PC-9 (cell line): Measurements from ENCODE around the gene AHSG. TPM values are rescaled to one million over a fixed set of nuclear protein-coding genes. Genes with fewer than 3 reads are reported as not detected.

Experiments used
- BruUV-seq: library from RNA; stranded (reverse); fragments of 400-500 nt; replicated peaks from 2 replicates; lab custom pipeline; 2021; lab: Mats Ljungman, UMichigan
- CTCF ChIA-PET: fragments of 300-600 bp; sonication (Branson Sonifier 250); formaldehyde crosslinking; loops from one replicate; lab custom pipeline; 2022; ENCODE audit warnings: antibody characterized with exemption; lab: Charles Lee
- POLR2A ChIA-PET: fragments of 300-600 bp; sonication (Branson Sonifier 250); formaldehyde crosslinking; loops from one replicate; lab custom pipeline; 2022; ENCODE audit warnings: antibody characterized with exemption; ENCODE audit not compliant: unreplicated experiment; lab: Charles Lee
- DNase-seq, 2 experiments: peaks; one replicate each; pipeline versions ENCODE4 v3.0.0 to v3.0.0-alpha.2; 2015 to 2022; ENCODE audit warnings: mixed read lengths in 1 of 2
- H2AFZ ChIP-seq: fragments of 200-600 bp; sonication (generic); 2 replicates; pipeline ENCODE4 v1.8.1; 2017; ENCODE audit warnings: antibody characterized with exemption
- H3F3A ChIP-seq: fragments of 200-600 bp; sonication (generic); 2 replicates; pipeline ENCODE4 v1.8.1; 2017; ENCODE audit warnings: antibody characterized with exemption, mild to moderate bottlenecking, low read depth; ENCODE audit not compliant: insufficient read depth
- H3K27ac ChIP-seq: fragments of 200-600 bp; sonication (generic); 2 replicates; pipeline ENCODE4 v1.6.1; 2016; ENCODE audit warnings: mixed run types
- H3K27me3 ChIP-seq: fragments of 200-600 bp; sonication (generic); 2 replicates; pipeline ENCODE4 v1.6.1; 2016; ENCODE audit warnings: low read depth, mixed run types; ENCODE audit not compliant: insufficient read depth
- H3K36me3 ChIP-seq: fragments of 200-600 bp; sonication (generic); 2 replicates; pipeline ENCODE4 v1.6.1; 2016; ENCODE audit warnings: low read depth, mixed run types
- H3K4me1 ChIP-seq: fragments of 200-600 bp; sonication (generic); replicated peaks from 2 replicates; pipeline ENCODE4 v1.6.1; 2016; ENCODE audit warnings: mixed run types; ENCODE audit not compliant: insufficient read depth
- H3K4me2 ChIP-seq: fragments of 200-600 bp; sonication (generic); 2 replicates; pipeline ENCODE4 v1.6.1; 2017; ENCODE audit warnings: mixed run types
- H3K4me3 ChIP-seq: fragments of 200-600 bp; sonication (generic); 2 replicates; pipeline ENCODE4 v1.6.1; 2016; ENCODE audit warnings: mixed run types
- H3K79me2 ChIP-seq: fragments of 200-600 bp; sonication (generic); 2 replicates; pipeline ENCODE4 v1.6.1; 2017; ENCODE audit warnings: low read depth, mixed run types
- H3K9me2 ChIP-seq: fragments of 200-600 bp; sonication (generic); 2 replicates; pipeline ENCODE4 v1.8.1; 2017; ENCODE audit warnings: mild to moderate bottlenecking; ENCODE audit not compliant: insufficient read depth
- H3K9me3 ChIP-seq: fragments of 200-600 bp; sonication (generic); 2 replicates; pipeline ENCODE4 v1.8.1; 2016; ENCODE audit warnings: low read depth; ENCODE audit not compliant: insufficient read depth
- H4K20me1 ChIP-seq: fragments of 200-600 bp; sonication (generic); 2 replicates; pipeline ENCODE4 v1.8.1; 2017; ENCODE audit not compliant: insufficient read depth
- EZH2 ChIP-seq: fragments of 200-600 bp; sonication (generic); IDR thresholded peaks from 2 replicates; pipeline ENCODE4 v1.8.0; 2017; ENCODE audit warnings: antibody characterized with exemption, low read depth
- intact Hi-C: fragments of 100-400 bp; cut with micrococcal nuclease; formaldehyde crosslinking; loops from one replicate; pipeline ENCODE4 v1.10.0; 2022; ENCODE audit not compliant: unreplicated experiment
- total RNA-seq: library from RNA; stranded (reverse); gene quantifications from 2 replicates; pipeline ENCODE4 v1.2.3, GENCODE V29; 2021
- TF ChIP-seq, protein P1 (sequence below): fragments of 200-600 bp; sonication (generic); conservative IDR thresholded peaks from 2 replicates; pipeline ENCODE4 v1.6.1; 2017; ENCODE audit warnings: mixed run types, antibody characterized with exemption, mild to moderate bottlenecking, moderate library complexity

AHSG gene
- total RNA-seq, 1 experiment from 2014 or later = not detected

DNA sequence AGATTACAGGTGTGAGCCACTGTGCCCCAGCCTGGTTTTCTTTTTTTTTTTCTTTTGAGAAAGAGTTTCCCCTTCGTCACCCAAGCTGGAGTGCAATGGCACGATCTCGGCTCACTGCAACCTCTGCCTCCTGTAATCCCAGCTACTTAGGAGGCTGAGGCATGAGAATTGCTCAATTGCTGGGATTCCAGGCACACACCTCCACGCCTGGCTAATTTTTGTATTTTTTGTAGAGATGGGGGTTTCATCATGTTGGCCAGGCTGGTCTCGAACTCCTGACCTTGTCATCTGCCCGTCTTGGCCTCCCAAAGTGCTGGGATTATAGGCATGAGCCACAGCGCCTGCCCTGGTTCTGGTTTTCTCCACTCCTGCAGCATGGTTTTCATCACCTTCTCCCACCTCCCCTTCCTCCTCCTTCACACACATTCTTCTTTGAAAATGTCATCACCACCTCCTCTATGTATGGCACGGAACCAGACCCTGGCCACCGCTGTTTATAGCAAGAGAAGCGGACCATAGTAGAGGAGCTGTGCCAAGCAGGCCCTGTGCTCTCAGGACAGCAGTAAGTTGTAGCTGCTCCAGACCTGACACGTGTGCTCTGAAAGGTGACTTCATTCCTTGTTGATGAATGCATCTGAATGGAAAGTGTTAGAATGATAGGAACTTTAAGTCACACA lies 14.6 kb upstream of the AHSG start:
- H3K4me2 ChIP-seq = no peak overlapping the region
- no peak for DNase-seq
- no peaks in the 10 kb centered on the region for H3K36me3 ChIP-seq
- ChIA-PET CTCF (interaction anchor here (0.6 kb wide), 1 partner anchor 78 kb away, joined by 6 read pairs; no protein-coding TSS in a partner anchor), POLR2A (no interaction called here)
- no peak overlapping the region for H3K4me3 ChIP-seq
- peaks cover 14% of the 10 kb centered on the region for H3F3A ChIP-seq
- no peaks in the 10 kb centered on the region for H3K9me3 ChIP-seq
- H3K27me3 ChIP-seq = no peaks in the 10 kb centered on the region
- H3K27ac ChIP-seq = no peak overlapping the region
- no peaks in the 10 kb centered on the region for H3K79me2 ChIP-seq
- H4K20me1 ChIP-seq = no peaks in the 10 kb centered on the region
- H3K4me1 ChIP-seq = peaks cover 24% of the 10 kb centered on the region
- intact Hi-C loops = no loop called here
- H3K9me2 ChIP-seq = no peaks in the 10 kb centered on the region
- no peak overlapping the region; the same call in 1 of the 2 replicates for H2AFZ ChIP-seq
- no peak for TF ChIP-seq EZH2
- TF ChIP-seq, protein P1, sequence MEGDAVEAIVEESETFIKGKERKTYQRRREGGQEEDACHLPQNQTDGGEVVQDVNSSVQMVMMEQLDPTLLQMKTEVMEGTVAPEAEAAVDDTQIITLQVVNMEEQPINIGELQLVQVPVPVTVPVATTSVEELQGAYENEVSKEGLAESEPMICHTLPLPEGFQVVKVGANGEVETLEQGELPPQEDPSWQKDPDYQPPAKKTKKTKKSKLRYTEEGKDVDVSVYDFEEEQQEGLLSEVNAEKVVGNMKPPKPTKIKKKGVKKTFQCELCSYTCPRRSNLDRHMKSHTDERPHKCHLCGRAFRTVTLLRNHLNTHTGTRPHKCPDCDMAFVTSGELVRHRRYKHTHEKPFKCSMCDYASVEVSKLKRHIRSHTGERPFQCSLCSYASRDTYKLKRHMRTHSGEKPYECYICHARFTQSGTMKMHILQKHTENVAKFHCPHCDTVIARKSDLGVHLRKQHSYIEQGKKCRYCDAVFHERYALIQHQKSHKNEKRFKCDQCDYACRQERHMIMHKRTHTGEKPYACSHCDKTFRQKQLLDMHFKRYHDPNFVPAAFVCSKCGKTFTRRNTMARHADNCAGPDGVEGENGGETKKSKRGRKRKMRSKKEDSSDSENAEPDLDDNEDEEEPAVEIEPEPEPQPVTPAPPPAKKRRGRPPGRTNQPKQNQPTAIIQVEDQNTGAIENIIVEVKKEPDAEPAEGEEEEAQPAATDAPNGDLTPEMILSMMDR = no peak
- no TSS peak for BruUV-seq

GRCh38 chr3:186598794-186599141 lies 14.1 kb upstream of the AHSG start:
- DNase-seq = no peak
- H3K9me3 ChIP-seq = no peaks in the 10 kb centered on the region
- peaks cover 14% of the 10 kb centered on the region for H3F3A ChIP-seq
- peaks cover 24% of the 10 kb centered on the region for H3K4me1 ChIP-seq
- no peak overlapping the region for H3K4me3 ChIP-seq
- H3K9me2 ChIP-seq = no peaks in the 10 kb centered on the region
- POLR2A ChIA-PET = no interaction called here
- 0 out of 2 replicates have a peak overlapping the region, but pooled peaks have one; percentile 14 for H2AFZ ChIP-seq
- H3K36me3 ChIP-seq = no peaks in the 10 kb centered on the region
- intact Hi-C loops = no loop called here
- TF ChIP-seq EZH2 = no peak
- TF ChIP-seq, protein P1 = no peak
- H3K79me2 ChIP-seq = no peaks in the 10 kb centered on the region
- BruUV-seq = no TSS peak
- no peaks in the 10 kb centered on the region for H4K20me1 ChIP-seq
- no peaks in the 10 kb centered on the region for H3K27me3 ChIP-seq
- CTCF ChIA-PET = interaction anchor here (0.6 kb wide), 2 partner anchors 78 to 343 kb away, joined by 3 to 6 read pairs; no protein-coding TSS in a partner anchor
- no peak overlapping the region for H3K4me2 ChIP-seq
- no peak overlapping the region; the same call in 1 of the 2 replicates for H3K27ac ChIP-seq

- Histone ChIP-seq H3K36me3 (no peaks in the 10 kb centered on the region), H2AFZ (0 out of 2 replicates have a peak overlapping the region, but pooled peaks have one; percentile 14), H3K9me3 (no peaks in the 10 kb centered on the region), H3K4me1 (peaks cover 24% of the 10 kb centered on the region), H3K27ac (peak overlapping the region; percentile 11; the same call in 1 of the 2 replicates), H3K4me2 (0 out of 2 replicates have a peak overlapping the region, but pooled peaks have one; percentile 3), H4K20me1 (no peaks in the 10 kb centered on the region), H3K27me3 (no peaks in the 10 kb centered on the region), H3K79me2 (no peaks in the 10 kb centered on the region), H3K4me3 (no peak overlapping the region), H3F3A (peaks cover 14% of the 10 kb centered on the region), H3K9me2 (no peaks in the 10 kb centered on the region)
- no TSS peak for BruUV-seq
- ChIA-PET CTCF (interaction anchor here (0.6 kb wide), 1 partner anchor 343 kb away, joined by 3 read pairs; no protein-coding TSS in a partner anchor), POLR2A (no interaction called here)
- DNase-seq = no peak
- no peak for TF ChIP-seq EZH2
- TF ChIP-seq, protein P1 = no peak
- intact Hi-C loops = no loop called here
Observed at GRCh38 chr3:186599142-186599784, 13.6 kb upstream of the AHSG start.
